Loucy (cell line): Measurements from ENCODE around the gene LRRC1.

ENCODE experiments used
- H2AFZ ChIP-seq: fragments of 200-600 bp; sonication (generic); 2 replicates; pipeline ENCODE4 v1.6.0; 2016; ENCODE audit warnings: antibody characterized with exemption, mild to moderate bottlenecking, low read length, moderate library complexity
- H3F3A ChIP-seq: fragments of 200-600 bp; 2 replicates; pipeline ENCODE4 v1.6.0; 2016; ENCODE audit warnings: antibody characterized with exemption, low read depth, mild to moderate bottlenecking
- H3K27me3 ChIP-seq: fragments of 200-600 bp; sonication (generic); 2 replicates; pipeline ENCODE4 v1.6.1; 2014; ENCODE audit warnings: low read length, mild to moderate bottlenecking; ENCODE audit not compliant: insufficient read depth, poor library complexity, severe bottlenecking
- H3K36me3 ChIP-seq: fragments of 200-600 bp; sonication (generic); 2 replicates; pipeline ENCODE4 v1.6.1; 2016; ENCODE audit warnings: low read length; ENCODE audit not compliant: insufficient read depth
- H3K4me1 ChIP-seq: fragments of 200-600 bp; sonication (generic); 2 replicates; pipeline ENCODE4 v1.5.1; 2014; ENCODE audit warnings: low read length, mild to moderate bottlenecking; ENCODE audit not compliant: insufficient read depth, poor library complexity, severe bottlenecking
- H3K4me2 ChIP-seq: fragments of 200-600 bp; sonication (generic); 2 replicates; pipeline ENCODE4 v1.6.0; 2014; ENCODE audit warnings: antibody characterized with exemption, low read length, low read depth, mild to moderate bottlenecking; ENCODE audit not compliant: poor library complexity, severe bottlenecking
- H3K4me3 ChIP-seq: fragments of 200-600 bp; sonication (generic); 2 replicates; pipeline ENCODE4 v1.5.1; 2014; ENCODE audit warnings: low read length, mild to moderate bottlenecking, mixed read lengths; ENCODE audit not compliant: poor library complexity, severe bottlenecking
- H3K79me2 ChIP-seq: fragments of 200-600 bp; sonication (generic); 2 replicates; pipeline ENCODE4 v1.6.1; 2014; ENCODE audit warnings: low read length; ENCODE audit not compliant: insufficient read depth
- H3K9ac ChIP-seq: fragments of 200-600 bp; sonication (generic); 2 replicates; pipeline ENCODE4 v1.6.0; 2014; ENCODE audit warnings: mild to moderate bottlenecking, low read depth, low read length, moderate library complexity; ENCODE audit not compliant: poor library complexity, severe bottlenecking
- H3K9me2 ChIP-seq: fragments of 200-600 bp; sonication (generic); replicated peaks from 2 replicates; pipeline ENCODE4 v1.6.1; 2016; ENCODE audit warnings: low read depth, low read length, mixed read lengths
- H3K9me3 ChIP-seq: fragments of 200-600 bp; sonication (generic); 2 replicates; pipeline ENCODE4 v1.6.1; 2014; ENCODE audit warnings: mild to moderate bottlenecking, antibody characterized with exemption, low read length, low read depth; ENCODE audit not compliant: insufficient read depth
- H4K20me1 ChIP-seq: fragments of 200-600 bp; sonication (generic); 2 replicates; pipeline ENCODE4 v1.6.0; 2014; ENCODE audit warnings: antibody characterized with exemption, low read length, mild to moderate bottlenecking; ENCODE audit not compliant: insufficient read depth, poor library complexity, severe bottlenecking
- CTCF ChIP-seq: fragments of 200-600 bp; sonication (generic); conservative IDR thresholded peaks from 2 replicates; pipeline ENCODE4 v1.5.1; 2014; ENCODE audit warnings: mild to moderate bottlenecking, antibody characterized with exemption, low read length
- EZH2phosphoT487 ChIP-seq: fragments of 200-600 bp; IDR thresholded peaks from 2 replicates; pipeline ENCODE4 v1.6.1; 2018; ENCODE audit warnings: antibody characterized with exemption, mild to moderate bottlenecking, moderate library complexity, borderline replicate concordance

Gene LRRC1

GRCh38 chr6:53811082-53811481 is 16.3 kb downstream of the LRRC1 start:
- TF ChIP-seq CTCF (no peak), EZH2phosphoT487 (no peak)
- H3K4me1 ChIP-seq, result peaks cover 10% of the 10 kb centered on the region
- no peak overlapping the region for H3K4me2 ChIP-seq
- no peak overlapping the region for H3K9ac ChIP-seq
- H3K36me3 ChIP-seq, result no peaks in the 10 kb centered on the region
- H3K9me3 ChIP-seq, result no peaks in the 10 kb centered on the region
- no peak overlapping the region for H2AFZ ChIP-seq
- H3K27me3 ChIP-seq, result no peaks in the 10 kb centered on the region
- H4K20me1 ChIP-seq, result no peaks in the 10 kb centered on the region
- peaks cover 49% of the 10 kb centered on the region; the same call in 1 of the 2 replicates for H3K79me2 ChIP-seq
- H3K9me2 ChIP-seq, result no peaks in the 10 kb centered on the region
- H3K4me3 ChIP-seq, result no peak overlapping the region
- no peaks in the 10 kb centered on the region for H3F3A ChIP-seq

- Histone ChIP-seq H3K4me1 (peaks cover 9% of the 10 kb centered on the region), H4K20me1 (no peaks in the 10 kb centered on the region), H3K79me2 (peaks cover 46% of the 10 kb centered on the region; the same call in 1 of the 2 replicates), H3K9me2 (no peaks in the 10 kb centered on the region), H3K9me3 (no peaks in the 10 kb centered on the region), H2AFZ (no peak overlapping the region), H3K4me2 (no peak overlapping the region), H3K4me3 (no peak overlapping the region), H3K36me3 (no peaks in the 10 kb centered on the region), H3K27me3 (no peaks in the 10 kb centered on the region), H3K9ac (no peak overlapping the region), H3F3A (no peaks in the 10 kb centered on the region)
- no peak for TF ChIP-seq CTCF
- no peak for TF ChIP-seq EZH2phosphoT487
Observed at GRCh38 chr6:53811746-53812145, 16.9 kb downstream of the LRRC1 start.

DNA sequence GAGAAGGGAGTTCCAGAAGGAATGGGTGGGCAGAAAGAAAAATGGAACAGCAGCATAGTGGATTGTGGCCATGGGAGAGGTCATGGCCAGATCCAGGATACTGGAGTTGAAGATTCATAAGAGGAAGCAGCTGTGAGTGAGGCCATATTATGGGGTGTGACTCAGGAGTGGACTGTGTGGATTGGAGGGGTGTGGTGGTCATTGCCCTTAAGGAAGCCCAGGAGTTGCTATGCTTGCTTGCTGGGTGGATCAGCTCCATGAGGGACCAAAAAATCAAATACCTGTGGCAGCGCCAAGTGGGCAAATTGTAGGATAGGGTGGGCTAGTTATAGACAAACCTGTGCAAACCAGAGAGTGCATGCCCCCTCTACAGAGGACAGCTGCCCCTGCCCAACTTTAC is 18.3 kb downstream of the LRRC1 start:
- no peak overlapping the region for H3K4me3 ChIP-seq
- H3F3A ChIP-seq, result no peaks in the 10 kb centered on the region
- peaks cover 5% of the 10 kb centered on the region for H3K4me1 ChIP-seq
- no peaks in the 10 kb centered on the region for H3K36me3 ChIP-seq
- no peaks in the 10 kb centered on the region for H3K9me2 ChIP-seq
- TF ChIP-seq CTCF, result no peak
- TF ChIP-seq EZH2phosphoT487, result no peak
- no peaks in the 10 kb centered on the region for H3K9me3 ChIP-seq
- no peak overlapping the region for H2AFZ ChIP-seq
- H3K79me2 ChIP-seq, result peaks cover 43% of the 10 kb centered on the region
- no peak overlapping the region for H3K9ac ChIP-seq
- H3K27me3 ChIP-seq, result no peaks in the 10 kb centered on the region
- no peak overlapping the region for H3K4me2 ChIP-seq
- H4K20me1 ChIP-seq, result no peaks in the 10 kb centered on the region
